B cell (primary cell): ENCODE results near the gene MSN. TPM values are rescaled to one million over a fixed set of nuclear protein-coding genes. Genes with fewer than 3 reads are reported as not detected.

Source experiments
- ATAC-seq: fragments of 200-7000 bp; cut with Tn5 transposase; one replicate; pipeline ENCODE4 v1.10.0; 2021; ENCODE audit warnings: low read depth, mild to moderate bottlenecking, moderate number of reproducible peaks, moderate library complexity
- CTCF ChIA-PET: fragments of 350-600 bp; sonication (Branson Sonifier 250); formaldehyde crosslinking; loops from one replicate; lab custom pipeline; 2021; ENCODE audit warnings: antibody characterized with exemption, inconsistent platforms; lab: Charles Lee
- POLR2A ChIA-PET: fragments of 350-600 bp; sonication (Branson Sonifier 250); formaldehyde crosslinking; loops from one replicate; lab custom pipeline; 2021; ENCODE audit warnings: antibody characterized with exemption; lab: Charles Lee
- DNase-seq: peaks from one replicate; pipeline ENCODE4 v3.0.0; 2013
- H2AFZ ChIP-seq: 2 replicates; pipeline ENCODE4 v1.6.1; 2012; ENCODE audit warnings: mild to moderate bottlenecking, low read depth, low read length; ENCODE audit not compliant: insufficient read depth, poor library complexity, severe bottlenecking
- H3K27ac ChIP-seq, 2 donors: 1 replicate in 1 of 2; 2 replicates in 1 of 2; pipeline ENCODE4 v1.5.1; 2012 to 2013; ENCODE audit warnings: low read length in 2 of 2, mild to moderate bottlenecking in 2 of 2, moderate library complexity in 1 of 2
- H3K27me3 ChIP-seq, 4 experiments: fragments of 200-600 bp in 1 of 4; sonication (generic) in 1 of 4; replicated peaks in 1 of 4; 1 replicate in 2 of 4; 2 replicates in 2 of 4; pipeline versions ENCODE4 v1.6.1 to v1.7.0; 2013 to 2016; ENCODE audit warnings: low read length in 3 of 4, mild to moderate bottlenecking in 2 of 4, mixed read lengths in 1 of 4, moderate library complexity in 1 of 4; ENCODE audit not compliant: insufficient read depth in 4 of 4, control insufficient read depth in 3 of 4; ENCODE audit errors: control extremely low read depth in 1 of 4
- H3K36me3 ChIP-seq, 2 experiments: replicated peaks in 1 of 2; 1 replicate in 1 of 2; 2 replicates in 1 of 2; pipeline versions ENCODE4 v1.6.1 to v1.7.1; 2013; ENCODE audit warnings: low read length in 1 of 2; ENCODE audit not compliant: insufficient read depth in 2 of 2, control insufficient read depth in 1 of 2; ENCODE audit errors: control extremely low read depth in 1 of 2, extremely low read depth in 1 of 2
- H3K4me1 ChIP-seq, 2 donors: fragments of 200-600 bp in 1 of 2; sonication (generic) in 1 of 2; 1 replicate in 1 of 2; 2 replicates in 1 of 2; pipeline versions ENCODE4 v1.5.1 to v1.6.1; 2013 to 2017; ENCODE audit warnings: low read length in 2 of 2; ENCODE audit not compliant: control insufficient read depth in 2 of 2, insufficient read depth in 2 of 2
- H3K4me2 ChIP-seq: replicated peaks from 2 replicates; pipeline ENCODE3; 2012; ENCODE audit warnings: mild to moderate bottlenecking, low read depth, low read length; ENCODE audit not compliant: poor library complexity, severe bottlenecking
- H3K4me3 ChIP-seq, 5 experiments: fragments of 200-600 bp in 1 of 5; sonication (generic) in 1 of 5; 1 replicate in 3 of 5; 2 replicates in 2 of 5; pipeline versions ENCODE4 v1.5.1 to v1.7.0; 2011 to 2016; ENCODE audit warnings: low read length in 4 of 5, mild to moderate bottlenecking in 4 of 5, low read depth in 2 of 5, control low read depth in 1 of 5, moderate library complexity in 1 of 5; ENCODE audit not compliant: insufficient read depth in 1 of 5; ENCODE audit errors: control extremely low read depth in 1 of 5, extremely low read depth in 1 of 5
- H3K79me2 ChIP-seq: fragments of 200-600 bp; sonication (generic); one replicate; pipeline ENCODE4 v1.6.0; 2016; ENCODE audit warnings: low read length; ENCODE audit not compliant: control insufficient read depth, insufficient read depth
- H3K9ac ChIP-seq: fragments of 200-600 bp; sonication (generic); 2 replicates; pipeline ENCODE4 v1.6.1; 2017; ENCODE audit warnings: mild to moderate bottlenecking, low read length, moderate library complexity
- H3K9me3 ChIP-seq, 3 donors: one replicate each; pipeline versions ENCODE4 v1.6.1 to v1.7.1; 2013; ENCODE audit warnings: low read length in 2 of 3; ENCODE audit not compliant: control insufficient read depth in 2 of 3, insufficient read depth in 1 of 3; ENCODE audit errors: control extremely low read depth in 1 of 3
- H4K20me1 ChIP-seq: 2 replicates; pipeline ENCODE4 v1.6.0; 2012; ENCODE audit warnings: mild to moderate bottlenecking, low read length; ENCODE audit not compliant: insufficient read depth, control insufficient read depth, poor library complexity, severe bottlenecking
- H3K27ac Mint-ChIP-seq: one replicate; pipeline ENCODE4 v1.8.0; 2021; ENCODE audit warnings: mixed read lengths
- H3K27me3 Mint-ChIP-seq: one replicate; pipeline ENCODE4 v1.8.0; 2021; ENCODE audit warnings: mixed read lengths
- H3K4me1 Mint-ChIP-seq: one replicate; pipeline ENCODE4 v1.8.0; 2021; ENCODE audit warnings: mixed read lengths
- H3K4me3 Mint-ChIP-seq: one replicate; pipeline ENCODE4 v1.8.0; 2021; ENCODE audit warnings: mixed read lengths
- H3K9me3 Mint-ChIP-seq: one replicate; pipeline ENCODE4 v1.8.0; 2022; ENCODE audit warnings: mixed read lengths; ENCODE audit not compliant: insufficient read depth
- EZH2 ChIP-seq: IDR thresholded peaks from 2 replicates; pipeline ENCODE4 v1.6.1; 2012; ENCODE audit warnings: borderline replicate concordance, low read depth, mild to moderate bottlenecking, moderate library complexity, low read length; ENCODE audit not compliant: insufficient read depth, poor library complexity, severe bottlenecking
- WGBS: methylation state at CpG from one replicate; pipeline ENCODE4 v1.1.5; 2013; ENCODE audit warnings: missing lambda C conversion rate; ENCODE audit not compliant: insufficient coverage; 5-methylcytosine and 5-hydroxymethylcytosine counted together
- intact Hi-C: fragments of 100-400 bp; cut with micrococcal nuclease; formaldehyde crosslinking; loops from one replicate; pipeline ENCODE4 v1.10.0; 2022
- polyA plus RNA-seq: library from polyadenylated mRNA; depleted of rRNA; stranded (reverse); fragments of >200 nt; gene quantifications from 2 replicates; pipeline ENCODE4 v1.2.3, GENCODE V29; 2012
- total RNA-seq, 2 donors: library from RNA; stranded (reverse); fragments of 120-200 nt in 1 of 2; gene quantifications; 1 replicate in 1 of 2; 2 replicates in 1 of 2; pipeline versions ENCODE4 v1.2.3 to v1.2.4, GENCODE V29; 2013 to 2022
- TF ChIP-seq, protein P1 (sequence below): fragments of 200-600 bp; IDR thresholded peaks from one replicate; pipeline ENCODE4 v1.8.0; 2022; ENCODE audit warnings: antibody characterized with exemption, mild to moderate bottlenecking

MSN gene
- total and polyA plus RNA-seq, 2 donors (not counting 1 experiment from before 2014, with no cell fraction given), result 181 to 414 TPM

DNA sequence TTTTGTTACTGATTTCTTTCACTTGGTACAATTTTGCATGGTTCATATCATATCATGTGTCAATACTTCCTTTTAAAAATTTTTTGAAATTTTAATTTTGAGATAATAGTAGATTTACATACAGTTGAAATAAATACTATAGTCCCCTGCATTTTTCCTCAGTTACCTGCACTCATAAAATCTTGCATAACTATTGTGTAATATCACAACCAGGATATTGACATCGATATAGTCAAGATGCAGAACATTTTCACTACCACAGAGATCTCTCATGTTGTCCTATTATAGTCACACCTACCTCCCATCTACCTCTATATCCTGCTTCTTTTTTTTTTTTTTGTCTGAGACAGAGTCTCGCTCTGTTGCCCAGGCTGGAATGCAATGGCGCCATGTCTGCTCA lies 36.7 kb upstream of the MSN start:
- H2AFZ ChIP-seq, result no peak overlapping the region
- no peaks in the 10 kb centered on the region for H3K79me2 ChIP-seq
- H3K27ac Mint-ChIP-seq, result no peak overlapping the region
- H3K4me3 Mint-ChIP-seq, result no peak overlapping the region
- CTCF ChIA-PET, result no interaction called here
- H3K4me1 Mint-ChIP-seq, result no peaks in the 10 kb centered on the region
- no peaks in the 10 kb centered on the region for H3K27me3 ChIP-seq
- TF ChIP-seq, protein P1, sequence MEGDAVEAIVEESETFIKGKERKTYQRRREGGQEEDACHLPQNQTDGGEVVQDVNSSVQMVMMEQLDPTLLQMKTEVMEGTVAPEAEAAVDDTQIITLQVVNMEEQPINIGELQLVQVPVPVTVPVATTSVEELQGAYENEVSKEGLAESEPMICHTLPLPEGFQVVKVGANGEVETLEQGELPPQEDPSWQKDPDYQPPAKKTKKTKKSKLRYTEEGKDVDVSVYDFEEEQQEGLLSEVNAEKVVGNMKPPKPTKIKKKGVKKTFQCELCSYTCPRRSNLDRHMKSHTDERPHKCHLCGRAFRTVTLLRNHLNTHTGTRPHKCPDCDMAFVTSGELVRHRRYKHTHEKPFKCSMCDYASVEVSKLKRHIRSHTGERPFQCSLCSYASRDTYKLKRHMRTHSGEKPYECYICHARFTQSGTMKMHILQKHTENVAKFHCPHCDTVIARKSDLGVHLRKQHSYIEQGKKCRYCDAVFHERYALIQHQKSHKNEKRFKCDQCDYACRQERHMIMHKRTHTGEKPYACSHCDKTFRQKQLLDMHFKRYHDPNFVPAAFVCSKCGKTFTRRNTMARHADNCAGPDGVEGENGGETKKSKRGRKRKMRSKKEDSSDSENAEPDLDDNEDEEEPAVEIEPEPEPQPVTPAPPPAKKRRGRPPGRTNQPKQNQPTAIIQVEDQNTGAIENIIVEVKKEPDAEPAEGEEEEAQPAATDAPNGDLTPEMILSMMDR, result no peak
- TF ChIP-seq EZH2, result no peak
- DNase-seq, result no peak
- H3K9me3 Mint-ChIP-seq, result no peaks in the 10 kb centered on the region
- intact Hi-C loops, result no loop called here
- H3K9me3 ChIP-seq, result peaks cover 0 to 16% (median 5%) of the 10 kb centered on the region in 3 donors
- H3K4me3 ChIP-seq, result no peak overlapping the region
- no peak for ATAC-seq
- POLR2A ChIA-PET, result no interaction called here
- no peaks in the 10 kb centered on the region for H3K27me3 Mint-ChIP-seq
- WGBS, result no CpG with 5 or more reads among the region's 3 CpGs
- H3K4me2 ChIP-seq, result no peak overlapping the region
- H3K9ac ChIP-seq, result no peak overlapping the region
- H4K20me1 ChIP-seq, result no peaks in the 10 kb centered on the region
- no peak overlapping the region for H3K27ac ChIP-seq
- no peaks in the 10 kb centered on the region for H3K36me3 ChIP-seq
- no peaks in the 10 kb centered on the region for H3K4me1 ChIP-seq

DNA sequence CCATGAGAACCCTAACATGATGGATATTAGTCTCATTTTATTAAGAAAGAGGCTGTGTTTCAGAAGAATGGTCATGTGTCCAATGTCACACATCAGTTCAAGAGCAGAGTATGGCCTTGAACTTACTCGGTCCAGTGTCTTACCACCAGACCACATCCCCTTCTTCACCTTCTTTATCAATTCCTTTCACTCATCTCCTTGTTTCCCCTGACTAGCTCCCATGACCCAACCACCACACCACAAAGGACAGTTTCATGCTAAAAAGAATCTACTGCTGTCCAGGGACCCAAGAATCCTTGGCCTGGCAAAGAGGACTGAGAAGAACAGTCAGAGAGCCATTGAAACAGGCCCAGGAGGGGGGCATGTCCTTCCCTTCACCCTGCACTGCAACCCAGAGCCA lies 33.6 kb upstream of the MSN start:
- H3K27me3 Mint-ChIP-seq, result no peaks in the 10 kb centered on the region
- no peaks in the 10 kb centered on the region for H3K9me3 Mint-ChIP-seq
- CTCF ChIA-PET, result no interaction called here
- POLR2A ChIA-PET, result no interaction called here
- Histone ChIP-seq H4K20me1 (no peaks in the 10 kb centered on the region), H3K4me1 (no peaks in the 10 kb centered on the region), H2AFZ (no peak overlapping the region), H3K9me3 (peaks cover 0 to 5% (median 0%) of the 10 kb centered on the region in 3 donors), H3K79me2 (no peaks in the 10 kb centered on the region), H3K4me2 (no peak overlapping the region), H3K27me3 (no peaks in the 10 kb centered on the region), H3K4me3 (no peak overlapping the region), H3K9ac (no peak overlapping the region), H3K27ac (no peak overlapping the region), H3K36me3 (no peaks in the 10 kb centered on the region)
- intact Hi-C loops, result no loop called here
- WGBS, result no CpG with 5 or more reads among the region's 1 CpG
- ATAC-seq, result no peak
- H3K27ac Mint-ChIP-seq, result no peak overlapping the region
- TF ChIP-seq, protein P1, result no peak
- TF ChIP-seq EZH2, result no peak
- DNase-seq, result no peak
- no peak overlapping the region for H3K4me3 Mint-ChIP-seq
- no peaks in the 10 kb centered on the region for H3K4me1 Mint-ChIP-seq
